Activated CD4-positive, CD25-positive, alpha-beta regulatory T cell treated with anti-CD3 and anti-CD28 coated beads, Interleukin-2, amount 50 U/mL, for 24 hours (primary cell): ENCODE results near the gene SERPINB1.
"Not testable (repeated sequence)": the region's sequence is repeated elsewhere in the genome, so short reads cannot be mapped to it uniquely, and the experiment has no call there.

ENCODE experiments used
- ATAC-seq, 2 donors: fragments of 150-1000 bp; cut with Tn5 transposase; one replicate each; pipeline ENCODE4 v1.10.0; 2021; ENCODE audit warnings: mild to moderate bottlenecking in 1 of 2, moderate library complexity in 1 of 2

SERPINB1 gene

GRCh38 chr6:2865694-2866151 lies 24.1 kb upstream of the SERPINB1 start:
- no peak for ATAC-seq

- no peak for ATAC-seq
Observed at GRCh38 chr6:2865270-2865669, 23.6 kb upstream of the SERPINB1 start.

- no peak for ATAC-seq
Observed at GRCh38 chr6:2863901-2864300, 22.2 kb upstream of the SERPINB1 start.

- ATAC-seq: peak; percentile 74
Observed at GRCh38 chr6:2862712-2863181, 21.1 kb upstream of the SERPINB1 start.

GRCh38 chr6:2861822-2862164 lies 20.1 kb upstream of the SERPINB1 start:
- ATAC-seq: no peak

- peak; percentile 10 to 12 for ATAC-seq
Observed at GRCh38 chr6:2861060-2861821, 19.6 kb upstream of the SERPINB1 start.

GRCh38 chr6:2860706-2861059 lies 19.0 kb upstream of the SERPINB1 start:
- ATAC-seq: not testable (repeated sequence)

- ATAC-seq: not testable (repeated sequence)
Observed at GRCh38 chr6:2859798-2860705, 18.4 kb upstream of the SERPINB1 start.

GRCh38 chr6:2859185-2859700 lies 17.6 kb upstream of the SERPINB1 start:
- ATAC-seq: no peak

- ATAC-seq: peak; percentile 61 to 62
Observed at GRCh38 chr6:2857580-2858337, 16.1 kb upstream of the SERPINB1 start.

- ATAC-seq: no peak
Observed at GRCh38 chr6:2857185-2857579, 15.5 kb upstream of the SERPINB1 start.

GRCh38 chr6:2855061-2855519 lies 13.4 kb upstream of the SERPINB1 start:
- ATAC-seq: no peak

GRCh38 chr6:2854396-2854982 lies 12.8 kb upstream of the SERPINB1 start:
- no peak for ATAC-seq

GRCh38 chr6:2853769-2854395 lies 12.2 kb upstream of the SERPINB1 start:
- peak; percentile 82 to 84 for ATAC-seq

- not testable (repeated sequence) for ATAC-seq
Observed at GRCh38 chr6:2853378-2853768, 11.7 kb upstream of the SERPINB1 start.

- no peak for ATAC-seq
Observed at GRCh38 chr6:2852921-2853322, 11.3 kb upstream of the SERPINB1 start.

- ATAC-seq: no peak
Observed at GRCh38 chr6:2852514-2852855, 10.8 kb upstream of the SERPINB1 start.

- no peak for ATAC-seq
Observed at GRCh38 chr6:2851727-2852513, 10.3 kb upstream of the SERPINB1 start.

GRCh38 chr6:2850538-2851113 lies 9.0 kb upstream of the SERPINB1 start:
- no peak for ATAC-seq

- peak; percentile 52 to 61 for ATAC-seq
Observed at GRCh38 chr6:2848851-2849250, 7.2 kb upstream of the SERPINB1 start.

- no peak for ATAC-seq
Observed at GRCh38 chr6:2845880-2846208, 4.2 kb upstream of the SERPINB1 start.
